GM23338 (cell line): ENCODE measurements around the gene MAMLD1. TPM values are rescaled to one million over a fixed set of nuclear protein-coding genes. Genes with fewer than 3 reads are reported as not detected.

Experiments
- ATAC-seq: fragments of 200-7000 bp; cut with Tn5 transposase; 3 replicates; pipeline ENCODE4 v1.9.1; 2020
- DNase-seq: peaks from one replicate; pipeline ENCODE4 v3.0.0-alpha.2; 2015; ENCODE audit warnings: low spot score
- H2AFZ ChIP-seq: fragments of 200-600 bp; sonication (generic); 2 replicates; pipeline ENCODE4 v1.8.0; 2016; ENCODE audit warnings: antibody characterized with exemption, mild to moderate bottlenecking, moderate library complexity
- H3F3A ChIP-seq: fragments of 200-600 bp; sonication (generic); replicated peaks from 2 replicates; pipeline ENCODE4 v1.8.0; 2017; ENCODE audit warnings: antibody characterized with exemption, mixed run types, low read depth
- H3K27ac ChIP-seq: fragments of 200-600 bp; sonication (generic); 2 replicates; pipeline ENCODE4 v1.6.1; 2016; ENCODE audit warnings: low read depth
- H3K27me3 ChIP-seq: fragments of 200-600 bp; sonication (generic); 2 replicates; pipeline ENCODE4 v1.8.0; 2016; ENCODE audit warnings: mild to moderate bottlenecking, mixed run types, moderate library complexity; ENCODE audit not compliant: insufficient read depth
- H3K36me3 ChIP-seq: fragments of 200-600 bp; sonication (generic); 2 replicates; pipeline ENCODE4 v1.8.0; 2016; ENCODE audit warnings: mild to moderate bottlenecking; ENCODE audit not compliant: insufficient read depth
- H3K4me1 ChIP-seq: fragments of 200-600 bp; sonication (generic); 2 replicates; pipeline ENCODE4 v1.8.0; 2016; ENCODE audit warnings: mild to moderate bottlenecking, moderate library complexity; ENCODE audit not compliant: insufficient read depth
- H3K4me2 ChIP-seq: fragments of 200-600 bp; sonication (generic); 2 replicates; pipeline ENCODE4 v1.7.1; 2017; ENCODE audit warnings: mixed run types
- H3K4me3 ChIP-seq: fragments of 200-600 bp; sonication (generic); 2 replicates; pipeline ENCODE4 v1.6.1; 2016; ENCODE audit warnings: mixed run types
- H3K79me2 ChIP-seq: fragments of 200-600 bp; sonication (generic); replicated peaks from 2 replicates; pipeline ENCODE4 v1.8.0; 2017; ENCODE audit warnings: mild to moderate bottlenecking; ENCODE audit not compliant: insufficient read depth
- H3K9me2 ChIP-seq: fragments of 200-600 bp; sonication (generic); 2 replicates; pipeline ENCODE4 v1.8.0; 2017; ENCODE audit not compliant: insufficient read depth
- H4K20me1 ChIP-seq: fragments of 200-600 bp; sonication (generic); replicated peaks from 2 replicates; pipeline ENCODE4 v1.8.0; 2017; ENCODE audit warnings: mild to moderate bottlenecking; ENCODE audit not compliant: insufficient read depth
- H3K27ac Mint-ChIP-seq: 2 replicates; pipeline ENCODE4 v1.8.0; 2020; ENCODE audit warnings: inconsistent platforms, mild to moderate bottlenecking, moderate library complexity, mixed read lengths
- H3K27me3 Mint-ChIP-seq: 3 replicates; pipeline ENCODE4 v1.8.0; 2022; ENCODE audit warnings: low read depth, mild to moderate bottlenecking, moderate library complexity, mixed read lengths, inconsistent platforms; ENCODE audit not compliant: insufficient read depth, poor library complexity
- H3K36me3 Mint-ChIP-seq: 3 replicates; pipeline ENCODE4 v1.8.0; 2021; ENCODE audit warnings: low read depth, mild to moderate bottlenecking, inconsistent platforms, moderate library complexity, mixed read lengths
- H3K4me1 Mint-ChIP-seq: 3 replicates; pipeline ENCODE4 v1.8.0; 2020; ENCODE audit warnings: mild to moderate bottlenecking, inconsistent platforms, mixed read lengths
- H3K4me3 Mint-ChIP-seq: 3 replicates; pipeline ENCODE4 v1.8.0; 2021; ENCODE audit warnings: moderate library complexity, mild to moderate bottlenecking, inconsistent platforms, mixed read lengths
- H3K9me3 Mint-ChIP-seq: 3 replicates; pipeline ENCODE4 v1.8.0; 2020; ENCODE audit warnings: moderate library complexity, mild to moderate bottlenecking, inconsistent platforms, mixed read lengths
- ETS1 ChIP-seq: IDR thresholded peaks from 2 replicates; pipeline ENCODE4 v1.6.1; 2016; ENCODE audit warnings: antibody characterized with exemption
- EZH2phosphoT487 ChIP-seq: fragments of 200-600 bp; sonication (generic); IDR thresholded peaks from one replicate; pipeline ENCODE4 v1.8.1; 2018; ENCODE audit warnings: antibody characterized with exemption; ENCODE audit not compliant: unreplicated experiment
- JUNB ChIP-seq: IDR thresholded peaks from one replicate; pipeline ENCODE4 v1.6.1; 2016; ENCODE audit warnings: antibody characterized with exemption; ENCODE audit not compliant: unreplicated experiment
- NANOG ChIP-seq: IDR thresholded peaks from 2 replicates; pipeline ENCODE4 v1.6.1; 2016; ENCODE audit warnings: antibody characterized with exemption, borderline replicate concordance
- POLR2AphosphoS5 ChIP-seq: IDR thresholded peaks from 2 replicates; pipeline ENCODE4 v1.6.1; 2016; ENCODE audit warnings: antibody characterized with exemption, low read depth
- STAT1 ChIP-seq: IDR thresholded peaks from one replicate; pipeline ENCODE4 v1.6.1; 2016; ENCODE audit warnings: antibody characterized with exemption; ENCODE audit not compliant: unreplicated experiment
- ZNF331 ChIP-seq: fragments of 250-450 bp; sonication (Bioruptor Pico); IDR thresholded peaks from 2 replicates; pipeline ENCODE4 v1.5.0; 2020; ENCODE audit warnings: low read depth, mild to moderate bottlenecking, moderate library complexity
- polyA plus RNA-seq: library from polyadenylated mRNA; unstranded; fragments of >200 nt; fragmentation: Nextera tagmentation; extraction: Ambion mirVana; gene quantifications from 2 replicates; pipeline ENCODE4 v1.2.1, GENCODE V29; 2016
- total RNA-seq: library from RNA; depleted of rRNA; stranded (reverse); fragments of >200 nt; shearing (Covaris generic); gene quantifications from 2 replicates; pipeline ENCODE4 v1.2.3, GENCODE V29; 2014
- TF ChIP-seq, protein P1 (sequence below): IDR thresholded peaks from one replicate; pipeline ENCODE4 v1.6.1; 2018; ENCODE audit warnings: antibody characterized with exemption; ENCODE audit not compliant: unreplicated experiment
- TF ChIP-seq, protein P2 (sequence below): fragments of 250-450 bp; sonication (Bioruptor Pico); IDR thresholded peaks from 2 replicates; pipeline ENCODE4 v1.5.0; 2020; ENCODE audit warnings: mild to moderate bottlenecking, moderate library complexity

The MAMLD1 gene
- total and polyA plus RNA-seq, 2 experiments from 2014 or later, result 0.13 to 0.21 TPM

GRCh38 chrX:150410513-150410912 is 47.4 kb downstream of the MAMLD1 start:
- no peaks in the 10 kb centered on the region for H3K27me3 ChIP-seq
- H3K36me3 Mint-ChIP-seq, result no peaks in the 10 kb centered on the region
- H3K4me1 Mint-ChIP-seq, result peaks cover 8% of the 10 kb centered on the region
- no peak overlapping the region for H3K4me2 ChIP-seq
- H3K9me3 Mint-ChIP-seq, result no peaks in the 10 kb centered on the region
- H3K27ac Mint-ChIP-seq, result no peak overlapping the region
- H3F3A ChIP-seq, result no peaks in the 10 kb centered on the region
- no peak overlapping the region for H2AFZ ChIP-seq
- H4K20me1 ChIP-seq, result no peaks in the 10 kb centered on the region
- H3K9me2 ChIP-seq, result no peaks in the 10 kb centered on the region
- H3K4me1 ChIP-seq, result no peaks in the 10 kb centered on the region
- DNase-seq (no peak), ATAC-seq (no peak)
- H3K36me3 ChIP-seq, result no peaks in the 10 kb centered on the region
- TF ChIP-seq STAT1 (no peak), ZNF331 (CRISPR knock-in tag) (no peak), NANOG (no peak), EZH2phosphoT487 (no peak), JUNB (no peak), POLR2AphosphoS5 (no peak), ETS1 (no peak)
- TF ChIP-seq, protein P1, sequence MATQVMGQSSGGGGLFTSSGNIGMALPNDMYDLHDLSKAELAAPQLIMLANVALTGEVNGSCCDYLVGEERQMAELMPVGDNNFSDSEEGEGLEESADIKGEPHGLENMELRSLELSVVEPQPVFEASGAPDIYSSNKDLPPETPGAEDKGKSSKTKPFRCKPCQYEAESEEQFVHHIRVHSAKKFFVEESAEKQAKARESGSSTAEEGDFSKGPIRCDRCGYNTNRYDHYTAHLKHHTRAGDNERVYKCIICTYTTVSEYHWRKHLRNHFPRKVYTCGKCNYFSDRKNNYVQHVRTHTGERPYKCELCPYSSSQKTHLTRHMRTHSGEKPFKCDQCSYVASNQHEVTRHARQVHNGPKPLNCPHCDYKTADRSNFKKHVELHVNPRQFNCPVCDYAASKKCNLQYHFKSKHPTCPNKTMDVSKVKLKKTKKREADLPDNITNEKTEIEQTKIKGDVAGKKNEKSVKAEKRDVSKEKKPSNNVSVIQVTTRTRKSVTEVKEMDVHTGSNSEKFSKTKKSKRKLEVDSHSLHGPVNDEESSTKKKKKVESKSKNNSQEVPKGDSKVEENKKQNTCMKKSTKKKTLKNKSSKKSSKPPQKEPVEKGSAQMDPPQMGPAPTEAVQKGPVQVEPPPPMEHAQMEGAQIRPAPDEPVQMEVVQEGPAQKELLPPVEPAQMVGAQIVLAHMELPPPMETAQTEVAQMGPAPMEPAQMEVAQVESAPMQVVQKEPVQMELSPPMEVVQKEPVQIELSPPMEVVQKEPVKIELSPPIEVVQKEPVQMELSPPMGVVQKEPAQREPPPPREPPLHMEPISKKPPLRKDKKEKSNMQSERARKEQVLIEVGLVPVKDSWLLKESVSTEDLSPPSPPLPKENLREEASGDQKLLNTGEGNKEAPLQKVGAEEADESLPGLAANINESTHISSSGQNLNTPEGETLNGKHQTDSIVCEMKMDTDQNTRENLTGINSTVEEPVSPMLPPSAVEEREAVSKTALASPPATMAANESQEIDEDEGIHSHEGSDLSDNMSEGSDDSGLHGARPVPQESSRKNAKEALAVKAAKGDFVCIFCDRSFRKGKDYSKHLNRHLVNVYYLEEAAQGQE, result no peak
- TF ChIP-seq, protein P2, sequence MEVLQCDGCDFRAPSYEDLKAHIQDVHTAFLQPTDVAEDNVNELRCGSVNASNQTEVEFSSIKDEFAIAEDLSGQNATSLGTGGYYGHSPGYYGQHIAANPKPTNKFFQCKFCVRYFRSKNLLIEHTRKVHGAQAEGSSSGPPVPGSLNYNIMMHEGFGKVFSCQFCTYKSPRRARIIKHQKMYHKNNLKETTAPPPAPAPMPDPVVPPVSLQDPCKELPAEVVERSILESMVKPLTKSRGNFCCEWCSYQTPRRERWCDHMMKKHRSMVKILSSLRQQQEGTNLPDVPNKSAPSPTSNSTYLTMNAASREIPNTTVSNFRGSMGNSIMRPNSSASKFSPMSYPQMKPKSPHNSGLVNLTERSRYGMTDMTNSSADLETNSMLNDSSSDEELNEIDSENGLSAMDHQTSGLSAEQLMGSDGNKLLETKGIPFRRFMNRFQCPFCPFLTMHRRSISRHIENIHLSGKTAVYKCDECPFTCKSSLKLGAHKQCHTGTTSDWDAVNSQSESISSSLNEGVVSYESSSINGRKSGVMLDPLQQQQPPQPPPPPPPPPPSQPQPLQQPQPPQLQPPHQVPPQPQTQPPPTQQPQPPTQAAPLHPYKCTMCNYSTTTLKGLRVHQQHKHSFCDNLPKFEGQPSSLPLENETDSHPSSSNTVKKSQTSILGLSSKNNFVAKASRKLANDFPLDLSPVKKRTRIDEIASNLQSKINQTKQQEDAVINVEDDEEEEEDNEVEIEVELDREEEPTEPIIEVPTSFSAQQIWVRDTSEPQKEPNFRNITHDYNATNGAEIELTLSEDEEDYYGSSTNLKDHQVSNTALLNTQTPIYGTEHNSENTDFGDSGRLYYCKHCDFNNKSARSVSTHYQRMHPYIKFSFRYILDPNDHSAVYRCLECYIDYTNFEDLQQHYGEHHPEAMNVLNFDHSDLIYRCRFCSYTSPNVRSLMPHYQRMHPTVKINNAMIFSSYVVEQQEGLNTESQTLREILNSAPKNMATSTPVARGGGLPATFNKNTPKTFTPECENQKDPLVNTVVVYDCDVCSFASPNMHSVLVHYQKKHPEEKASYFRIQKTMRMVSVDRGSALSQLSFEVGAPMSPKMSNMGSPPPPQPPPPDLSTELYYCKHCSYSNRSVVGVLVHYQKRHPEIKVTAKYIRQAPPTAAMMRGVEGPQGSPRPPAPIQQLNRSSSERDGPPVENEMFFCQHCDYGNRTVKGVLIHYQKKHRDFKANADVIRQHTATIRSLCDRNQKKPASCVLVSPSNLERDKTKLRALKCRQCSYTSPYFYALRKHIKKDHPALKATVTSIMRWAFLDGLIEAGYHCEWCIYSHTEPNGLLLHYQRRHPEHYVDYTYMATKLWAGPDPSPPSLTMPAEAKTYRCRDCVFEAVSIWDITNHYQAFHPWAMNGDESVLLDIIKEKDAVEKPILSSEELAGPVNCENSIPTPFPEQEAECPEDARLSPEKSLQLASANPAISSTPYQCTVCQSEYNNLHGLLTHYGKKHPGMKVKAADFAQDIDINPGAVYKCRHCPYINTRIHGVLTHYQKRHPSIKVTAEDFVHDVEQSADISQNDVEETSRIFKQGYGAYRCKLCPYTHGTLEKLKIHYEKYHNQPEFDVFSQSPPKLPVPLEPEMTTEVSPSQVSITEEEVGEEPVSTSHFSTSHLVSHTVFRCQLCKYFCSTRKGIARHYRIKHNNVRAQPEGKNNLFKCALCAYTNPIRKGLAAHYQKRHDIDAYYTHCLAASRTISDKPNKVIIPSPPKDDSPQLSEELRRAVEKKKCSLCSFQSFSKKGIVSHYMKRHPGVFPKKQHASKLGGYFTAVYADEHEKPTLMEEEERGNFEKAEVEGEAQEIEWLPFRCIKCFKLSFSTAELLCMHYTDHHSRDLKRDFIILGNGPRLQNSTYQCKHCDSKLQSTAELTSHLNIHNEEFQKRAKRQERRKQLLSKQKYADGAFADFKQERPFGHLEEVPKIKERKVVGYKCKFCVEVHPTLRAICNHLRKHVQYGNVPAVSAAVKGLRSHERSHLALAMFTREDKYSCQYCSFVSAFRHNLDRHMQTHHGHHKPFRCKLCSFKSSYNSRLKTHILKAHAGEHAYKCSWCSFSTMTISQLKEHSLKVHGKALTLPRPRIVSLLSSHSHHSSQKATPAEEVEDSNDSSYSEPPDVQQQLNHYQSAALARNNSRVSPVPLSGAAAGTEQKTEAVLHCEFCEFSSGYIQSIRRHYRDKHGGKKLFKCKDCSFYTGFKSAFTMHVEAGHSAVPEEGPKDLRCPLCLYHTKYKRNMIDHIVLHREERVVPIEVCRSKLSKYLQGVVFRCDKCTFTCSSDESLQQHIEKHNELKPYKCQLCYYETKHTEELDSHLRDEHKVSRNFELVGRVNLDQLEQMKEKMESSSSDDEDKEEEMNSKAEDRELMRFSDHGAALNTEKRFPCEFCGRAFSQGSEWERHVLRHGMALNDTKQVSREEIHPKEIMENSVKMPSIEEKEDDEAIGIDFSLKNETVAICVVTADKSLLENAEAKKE (CRISPR knock-in tag), result no peak
- H3K27ac ChIP-seq, result no peak overlapping the region
- H3K79me2 ChIP-seq, result no peaks in the 10 kb centered on the region
- H3K4me3 ChIP-seq, result no peak overlapping the region
- H3K27me3 Mint-ChIP-seq, result no peaks in the 10 kb centered on the region
- no peak overlapping the region for H3K4me3 Mint-ChIP-seq
